Measurements from ENCODE around the gene HCFC1R1.

- TF ChIP-seq CTCF (IDR thresholded peaks at IDR 0.05; ENCODE audit: insufficient read depth, low read depth, low read length) (no peak), EZH2 (IDR thresholded peaks at IDR 0.05; ENCODE audit: insufficient read depth, low read length) (no peak)
These were observed 2.9 kb downstream of the HCFC1R1 start for GRCh38 chr16:3020604-3021448.
